Endothelial cell of umbilical vein (primary cell): ENCODE data around the gene CIB4. TPM values are rescaled to one million over a fixed set of nuclear protein-coding genes. Genes with fewer than 3 reads are reported as not detected.

Source experiments
- BruUV-seq: library from RNA; stranded (reverse); fragments of 400-500 nt; replicated peaks from 2 replicates; lab custom pipeline; 2021; lab: Mats Ljungman, UMichigan
- CTCF ChIA-PET: fragments of 300-600, 350-600 bp; sonication (Branson Sonifier 250); formaldehyde crosslinking; loops from one replicate; lab custom pipeline; 2021; ENCODE audit warnings: antibody characterized with exemption, inconsistent platforms; lab: Charles Lee
- POLR2A ChIA-PET: fragments of 300-600, 350-600 bp; sonication (Branson Sonifier 250); formaldehyde crosslinking; loops from one replicate; lab custom pipeline; 2021; ENCODE audit warnings: antibody characterized with exemption, inconsistent platforms; lab: Charles Lee
- DNase-seq: peaks from one replicate; pipeline ENCODE4 v3.0.0-alpha.2; 2011; ENCODE audit warnings: low read depth, low spot score
- FAIRE-seq: peaks from 2 replicates; lab custom pipeline; 2011; peaks lifted over from hg19 to GRCh38; lab: Jason Lieb, UNC
- H2AFZ ChIP-seq: 2 replicates; pipeline ENCODE4 v1.6.0; 2012; ENCODE audit warnings: low read depth, low read length, control low read depth, inconsistent platforms
- H3K27ac ChIP-seq: 2 replicates; pipeline ENCODE4 v1.5.1; 2011; ENCODE audit warnings: low read depth, mild to moderate bottlenecking, control low read depth, low read length, moderate library complexity; ENCODE audit not compliant: insufficient read depth
- H3K27me3 ChIP-seq, 2 experiments: 2 replicates each; pipeline versions ENCODE4 v1.6.0 to v1.6.1; 2011; ENCODE audit warnings: low read length in 2 of 2, mixed read lengths in 1 of 2; ENCODE audit not compliant: control insufficient read depth in 2 of 2, insufficient read depth in 2 of 2
- H3K36me3 ChIP-seq, 2 experiments: 2 replicates in 1 of 2; 3 replicates in 1 of 2; pipeline ENCODE4 v1.5.1; 2011; ENCODE audit warnings: low read length in 2 of 2, mild to moderate bottlenecking in 1 of 2, moderate library complexity in 1 of 2; ENCODE audit not compliant: control insufficient read depth in 2 of 2, insufficient read depth in 2 of 2; ENCODE audit errors: extremely low read depth in 1 of 2
- H3K4me1 ChIP-seq: 3 replicates; pipeline ENCODE4 v1.5.1; 2011; ENCODE audit warnings: mild to moderate bottlenecking, low read length; ENCODE audit not compliant: control insufficient read depth, insufficient read depth; ENCODE audit errors: extremely low read depth
- H3K4me2 ChIP-seq: 2 replicates; pipeline ENCODE4 v1.6.1; 2011; ENCODE audit warnings: low read length, control low read depth, mixed read lengths; ENCODE audit not compliant: insufficient read depth
- H3K4me3 ChIP-seq, 3 experiments: fragments of 200-600 bp in 1 of 3; sonication (generic), shearing (Covaris generic) in 1 of 3; replicated peaks in 1 of 3; 2 replicates each; pipeline ENCODE4 v1.5.1; 2011 to 2016; ENCODE audit warnings: control low read depth in 3 of 3, low read length in 3 of 3, mild to moderate bottlenecking in 2 of 3, inconsistent platforms in 1 of 3, low read depth in 1 of 3, moderate library complexity in 1 of 3; ENCODE audit not compliant: insufficient read depth in 1 of 3
- H3K79me2 ChIP-seq: 2 replicates; pipeline ENCODE4 v1.6.0; 2012; ENCODE audit warnings: low read length, inconsistent platforms; ENCODE audit not compliant: control insufficient read depth, insufficient read depth
- H3K9ac ChIP-seq: replicated peaks from 2 replicates; pipeline ENCODE3; 2011; ENCODE audit warnings: low read length, control low read depth; ENCODE audit not compliant: insufficient read depth; ENCODE audit errors: extremely low read depth
- H3K9me1 ChIP-seq: replicated peaks from 3 replicates; pipeline ENCODE4 v1.6.0; 2011; ENCODE audit warnings: mild to moderate bottlenecking, low read length; ENCODE audit not compliant: control insufficient read depth, insufficient read depth; ENCODE audit errors: extremely low read depth
- H3K9me3 ChIP-seq: replicated peaks from 2 replicates; pipeline ENCODE4 v1.5.1; 2012; ENCODE audit warnings: low read length, inconsistent platforms; ENCODE audit not compliant: control insufficient read depth, insufficient read depth
- H4K20me1 ChIP-seq: replicated peaks from 2 replicates; pipeline ENCODE3; 2011; ENCODE audit warnings: mild to moderate bottlenecking, low read length; ENCODE audit not compliant: control insufficient read depth, insufficient read depth; ENCODE audit errors: extremely low read depth
- EZH2 ChIP-seq: IDR thresholded peaks from 2 replicates; pipeline ENCODE4 v1.6.1; 2012; ENCODE audit warnings: borderline replicate concordance, low read depth, mild to moderate bottlenecking, moderate library complexity, low read length, inconsistent platforms; ENCODE audit not compliant: severe bottlenecking
- FOS ChIP-seq: IDR thresholded peaks from 2 replicates; pipeline ENCODE4 v1.6.1; 2011; ENCODE audit warnings: mild to moderate bottlenecking, low read length, moderate library complexity, borderline replicate concordance; ENCODE audit not compliant: insufficient read depth
- GATA2 ChIP-seq: IDR thresholded peaks from 2 replicates; pipeline ENCODE4 v1.7.0; 2011; ENCODE audit warnings: low read depth, mild to moderate bottlenecking, moderate library complexity, mixed read lengths, low read length; ENCODE audit not compliant: insufficient read length, insufficient read depth
- JUN ChIP-seq: IDR thresholded peaks from 2 replicates; pipeline ENCODE4 v1.6.1; 2011; ENCODE audit warnings: borderline replicate concordance, low read depth; ENCODE audit not compliant: insufficient read length, insufficient read depth
- MYC ChIP-seq: IDR thresholded peaks from one replicate; pipeline ENCODE4 v1.6.1; 2011; ENCODE audit warnings: mild to moderate bottlenecking, low read depth, low read length
- POLR2A ChIP-seq: IDR thresholded peaks from 2 replicates; pipeline ENCODE4 v1.6.1; 2012; ENCODE audit warnings: low read depth, mild to moderate bottlenecking, control low read depth, low read length
- POLR2AphosphoS5 ChIP-seq: IDR thresholded peaks from 2 replicates; pipeline ENCODE4 v1.6.1; 2012; ENCODE audit warnings: low read depth, mild to moderate bottlenecking, control low read depth, low read length, moderate library complexity; ENCODE audit not compliant: insufficient read depth
- dilution Hi-C: fragments of 300-500 bp; cut with MboI; formaldehyde crosslinking; loops from one replicate; pipeline ENCODE4 v1.15.0; 2019; ENCODE audit warnings: low sequenced_read_pairs; ENCODE audit not compliant: extremely low pct_ligation_motif_present
- intact Hi-C: fragments of 100-400 bp; cut with micrococcal nuclease; formaldehyde crosslinking; loops from one replicate; pipeline ENCODE4 v1.10.0; 2022
- polyA plus RNA-seq, 4 experiments: library from polyadenylated mRNA; depleted of rRNA in 3 of 4; stranded (reverse) in 3 of 4; unstranded in 1 of 4; fragments of >200 nt; gene quantifications; 2 replicates each; pipeline versions ENCODE4 v1.2.1 to v1.2.3, GENCODE V29; 2011 to 2012; ENCODE audit warnings: missing spikeins in 1 of 4
- total RNA-seq: library from RNA; stranded (reverse); gene quantifications from 2 replicates; pipeline ENCODE4 v1.2.3, GENCODE V29; 2021
- TF ChIP-seq, protein P1 (sequence below): IDR thresholded peaks from 2 replicates; pipeline ENCODE4 v1.6.1; 2011; ENCODE audit not compliant: insufficient read depth, insufficient read length
- TF ChIP-seq, protein P2 (sequence below), 2 donors: IDR thresholded peaks; 1 replicate in 1 of 2; 2 replicates in 1 of 2; pipeline ENCODE4 v1.5.1; 2011; ENCODE audit warnings: low read length in 2 of 2, mild to moderate bottlenecking in 2 of 2, moderate library complexity in 2 of 2, control low read depth in 1 of 2, inconsistent platforms in 1 of 2, low read depth in 1 of 2; ENCODE audit not compliant: insufficient read depth in 1 of 2; ENCODE audit errors: extremely low read depth in 1 of 2

CIB4 gene
- total and polyA plus RNA-seq, 2 donors (not counting 3 experiments of a cell fraction or from before 2014, with no cell fraction given) = not detected

DNA sequence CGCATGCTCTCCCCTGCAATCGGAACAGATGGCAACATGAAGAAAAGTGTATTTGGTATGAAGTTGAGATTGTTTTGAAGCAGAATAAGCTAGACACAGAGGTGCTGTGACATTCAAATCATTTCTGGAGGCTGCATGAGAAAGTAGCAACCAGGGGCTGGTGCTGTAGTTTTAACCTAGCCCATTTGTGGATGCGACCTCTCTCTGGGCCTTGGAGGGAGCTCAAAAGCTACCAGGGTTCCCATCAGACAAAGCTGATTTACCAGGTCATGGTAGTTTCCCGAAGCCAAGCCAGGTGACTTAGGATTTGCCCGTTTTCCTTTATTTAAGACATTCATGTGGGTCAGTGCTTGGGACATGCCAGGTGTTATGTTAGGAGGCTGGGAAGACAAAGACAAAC lies 77.5 kb downstream of the CIB4 start:
- Histone ChIP-seq H3K4me1 (peaks cover 7% of the 10 kb centered on the region), H3K27me3 (peaks cover 34 to 39% of the 10 kb centered on the region in 2 experiments), H3K27ac (no peak overlapping the region), H3K4me2 (no peak overlapping the region), H3K4me3 (no peak overlapping the region), H3K9me3 (no peaks in the 10 kb centered on the region), H2AFZ (no peak overlapping the region), H4K20me1 (no peaks in the 10 kb centered on the region), H3K79me2 (no peaks in the 10 kb centered on the region), H3K9me1 (no peaks in the 10 kb centered on the region), H3K9ac (no peak overlapping the region), H3K36me3 (no peaks in the 10 kb centered on the region)
- intact Hi-C loops = loop anchor here (2.0 kb wide), 1 partner anchor 67 kb away; no protein-coding TSS in a partner anchor
- ChIA-PET CTCF (interaction anchor here (2.1 kb wide), 1 partner anchor 14 kb away, joined by 12 read pairs; no protein-coding TSS in a partner anchor), POLR2A (no interaction called here)
- FAIRE-seq (no peak), DNase-seq (no peak)
- dilution Hi-C loops = no loop called here
- BruUV-seq = no TSS peak
- TF ChIP-seq POLR2AphosphoS5 = no peak
- TF ChIP-seq, protein P1, sequence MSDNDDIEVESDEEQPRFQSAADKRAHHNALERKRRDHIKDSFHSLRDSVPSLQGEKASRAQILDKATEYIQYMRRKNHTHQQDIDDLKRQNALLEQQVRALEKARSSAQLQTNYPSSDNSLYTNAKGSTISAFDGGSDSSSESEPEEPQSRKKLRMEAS = no peak
- no peak for TF ChIP-seq POLR2A
- TF ChIP-seq, protein P2, sequence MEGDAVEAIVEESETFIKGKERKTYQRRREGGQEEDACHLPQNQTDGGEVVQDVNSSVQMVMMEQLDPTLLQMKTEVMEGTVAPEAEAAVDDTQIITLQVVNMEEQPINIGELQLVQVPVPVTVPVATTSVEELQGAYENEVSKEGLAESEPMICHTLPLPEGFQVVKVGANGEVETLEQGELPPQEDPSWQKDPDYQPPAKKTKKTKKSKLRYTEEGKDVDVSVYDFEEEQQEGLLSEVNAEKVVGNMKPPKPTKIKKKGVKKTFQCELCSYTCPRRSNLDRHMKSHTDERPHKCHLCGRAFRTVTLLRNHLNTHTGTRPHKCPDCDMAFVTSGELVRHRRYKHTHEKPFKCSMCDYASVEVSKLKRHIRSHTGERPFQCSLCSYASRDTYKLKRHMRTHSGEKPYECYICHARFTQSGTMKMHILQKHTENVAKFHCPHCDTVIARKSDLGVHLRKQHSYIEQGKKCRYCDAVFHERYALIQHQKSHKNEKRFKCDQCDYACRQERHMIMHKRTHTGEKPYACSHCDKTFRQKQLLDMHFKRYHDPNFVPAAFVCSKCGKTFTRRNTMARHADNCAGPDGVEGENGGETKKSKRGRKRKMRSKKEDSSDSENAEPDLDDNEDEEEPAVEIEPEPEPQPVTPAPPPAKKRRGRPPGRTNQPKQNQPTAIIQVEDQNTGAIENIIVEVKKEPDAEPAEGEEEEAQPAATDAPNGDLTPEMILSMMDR (IDR thresholded peaks at IDR 0.05; ENCODE audit: extremely low read depth in 1 of 2, insufficient read depth in 1 of 2, low read depth in 1 of 2, low read length in 2 of 2) = no peak
- no peak for TF ChIP-seq JUN
- TF ChIP-seq MYC = no peak
- TF ChIP-seq FOS = no peak
- no peak for TF ChIP-seq EZH2
- TF ChIP-seq GATA2 = no peak
